DMS79 treated with DMSO at 0.1 percent for 48 hours (cell line): ENCODE measurements around the gene UMOD.
"Not testable (repeated sequence)": the region's sequence is repeated elsewhere in the genome, so short reads cannot be mapped to it uniquely, and the experiment has no call there.

Experiments used
- DNase-seq: peaks from one replicate; lab custom pipeline; 2025; lab: John Stamatoyannopoulos, UW

Gene UMOD

GRCh38 chr16:20320592-20320991 is 31.9 kb downstream of the UMOD start:
- no peak for DNase-seq

GRCh38 chr16:20320178-20320577 is 32.3 kb downstream of the UMOD start:
- no peak for DNase-seq

- DNase-seq, result no peak
Observed at GRCh38 chr16:20319406-20319805, 33.1 kb downstream of the UMOD start.

- DNase-seq, result no peak
Observed at GRCh38 chr16:20318437-20318836, 34.1 kb downstream of the UMOD start.

GRCh38 chr16:20318006-20318405 is 34.5 kb downstream of the UMOD start:
- no peak for DNase-seq

- no peak for DNase-seq
Observed at GRCh38 chr16:20317117-20317516, 35.4 kb downstream of the UMOD start.

- DNase-seq, result no peak
Observed at GRCh38 chr16:20316715-20317114, 35.8 kb downstream of the UMOD start.

GRCh38 chr16:20315764-20316163 is 36.8 kb downstream of the UMOD start:
- DNase-seq, result no peak

GRCh38 chr16:20314575-20314974 is 37.9 kb downstream of the UMOD start:
- no peak for DNase-seq

GRCh38 chr16:20313741-20314140 is 38.8 kb downstream of the UMOD start:
- DNase-seq, result no peak

GRCh38 chr16:20312536-20313095 is 39.9 kb downstream of the UMOD start:
- not testable (repeated sequence) for DNase-seq

GRCh38 chr16:20311548-20311947 is 41.0 kb downstream of the UMOD start:
- DNase-seq, result no peak

- DNase-seq, result no peak
Observed at GRCh38 chr16:20310421-20311395, 41.8 kb downstream of the UMOD start.

- DNase-seq, result no peak
Observed at GRCh38 chr16:20309786-20310185, 42.7 kb downstream of the UMOD start.

GRCh38 chr16:20308801-20309590 is 43.5 kb downstream of the UMOD start:
- DNase-seq, result no peak

- DNase-seq, result no peak
Observed at GRCh38 chr16:20308266-20308665, 44.2 kb downstream of the UMOD start.

GRCh38 chr16:20307791-20308190 is 44.7 kb downstream of the UMOD start:
- no peak for DNase-seq

GRCh38 chr16:20307240-20307671 is 45.3 kb downstream of the UMOD start:
- no peak for DNase-seq

- DNase-seq, result no peak
Observed at GRCh38 chr16:20306401-20306800, 46.1 kb downstream of the UMOD start.

GRCh38 chr16:20303012-20303411 is 49.5 kb downstream of the UMOD start:
- no peak for DNase-seq

GRCh38 chr16:20302389-20302788 is 50.1 kb downstream of the UMOD start:
- DNase-seq, result no peak

- DNase-seq, result no peak
Observed at GRCh38 chr16:20301840-20302239, 50.7 kb downstream of the UMOD start.
